Right cardiac atrium (tissue), 5 donors: Measurements from ENCODE around the gene HADHB. TPM values are rescaled to one million over a fixed set of nuclear protein-coding genes. Genes with fewer than 3 reads are reported as not detected.
A peak's percentile ranks its signal among the peaks of the same experiment; 100 is the strongest.
"Not testable (repeated sequence)": the region's sequence is repeated elsewhere in the genome, so short reads cannot be mapped to it uniquely, and the experiment has no call there.

ENCODE experiments used
- ATAC-seq, 2 donors: fragments of 200-7000 bp; cut with Tn5 transposase; one replicate each; pipeline versions ENCODE4 v1.8.0 to v1.9.1; 2020; ENCODE audit warnings: moderate library complexity in 2 of 2, mild to moderate bottlenecking in 1 of 2
- DNase-seq, 3 donors: peaks; one replicate each; pipeline ENCODE4 v3.0.0-alpha.2; 2020
- H3K27ac ChIP-seq: one replicate; pipeline ENCODE4 v1.5.1; 2013; ENCODE audit warnings: mild to moderate bottlenecking, low read length, control low read depth, moderate library complexity
- H3K27me3 ChIP-seq: one replicate; pipeline ENCODE4 v1.6.1; 2013; ENCODE audit not compliant: control insufficient read depth, insufficient read depth
- H3K4me1 ChIP-seq: one replicate; pipeline ENCODE4 v1.6.1; 2013; ENCODE audit warnings: low read length; ENCODE audit not compliant: control insufficient read depth, insufficient read depth
- H3K4me3 ChIP-seq: one replicate; pipeline ENCODE4 v1.5.1; 2013; ENCODE audit warnings: low read length, control low read depth
- H3K9me3 ChIP-seq: one replicate; pipeline ENCODE4 v1.6.1; 2013; ENCODE audit warnings: low read length; ENCODE audit not compliant: control insufficient read depth
- WGBS: extraction: QIAGEN DNeasy Blood & Tissue Kit; methylation state at CpG from one replicate; pipeline ENCODE4 v1.1.7; 2013; 5-methylcytosine and 5-hydroxymethylcytosine counted together
- intact Hi-C, 4 donors: fragments of 100-400 bp; cut with DNase I; formaldehyde crosslinking; loops; one replicate each; pipeline versions ENCODE4 v1.11.0 to v1.14.0; 2022 to 2023
- polyA plus RNA-seq: library from polyadenylated mRNA; stranded (reverse); fragments of 200-250 nt; gene quantifications from one replicate; pipeline ENCODE4 v1.2.3, GENCODE V29; 2013
- total RNA-seq, 4 donors: library from RNA; stranded (reverse); fragmentation: NEBNext Ultra II Directional; extraction: Animal tissue kit (Norgen Biotek cat#: 25700); gene quantifications; one replicate each; pipeline ENCODE4 v1.2.1, GENCODE V29; 2021
- donor health status: healthy with polysubstance abuse.
- donor health status: DM: no; HTN: yes; CAD: no.
- donor health status: DM: no; HTN: no; CAD: no.
- donor health status: DM: no; HTN: yes; CAD: no; lungs with severe emphysema.
- donor health status: DM: yes; HTN: yes; CAD: no.

Gene HADHB
- total and polyA plus RNA-seq, 5 donors, result 750 to 992 (median 873) TPM

DNA sequence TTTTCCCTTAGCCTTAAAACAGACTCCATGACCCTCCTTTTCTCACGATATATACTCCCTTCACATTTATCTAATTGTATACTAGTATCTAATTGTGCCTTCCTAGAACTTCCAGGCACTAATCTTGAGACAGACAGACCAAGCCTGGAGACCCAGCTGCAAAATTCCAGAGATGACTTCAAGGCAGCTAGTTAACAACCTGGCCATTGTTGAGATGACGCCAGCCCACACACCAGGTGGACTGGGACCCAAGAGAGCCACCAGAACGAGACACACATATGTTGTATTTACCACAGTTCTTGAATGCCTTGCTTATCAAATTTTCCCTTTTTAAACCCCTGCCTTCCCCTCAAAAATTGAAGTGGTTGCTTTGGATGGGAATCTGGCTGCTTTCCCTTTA, 52.3 kb downstream of the HADHB start:
- DNase-seq (no peak), ATAC-seq (no peak)
- H3K4me1 ChIP-seq, result no peaks in the 10 kb centered on the region
- no peaks in the 10 kb centered on the region for H3K9me3 ChIP-seq
- WGBS, result 78% methylated on average over 3 of the region's 3 CpGs
- no peaks in the 10 kb centered on the region for H3K27me3 ChIP-seq
- no peak overlapping the region for H3K4me3 ChIP-seq
- intact Hi-C loops, result no loop called here
- H3K27ac ChIP-seq, result no peak overlapping the region

DNA sequence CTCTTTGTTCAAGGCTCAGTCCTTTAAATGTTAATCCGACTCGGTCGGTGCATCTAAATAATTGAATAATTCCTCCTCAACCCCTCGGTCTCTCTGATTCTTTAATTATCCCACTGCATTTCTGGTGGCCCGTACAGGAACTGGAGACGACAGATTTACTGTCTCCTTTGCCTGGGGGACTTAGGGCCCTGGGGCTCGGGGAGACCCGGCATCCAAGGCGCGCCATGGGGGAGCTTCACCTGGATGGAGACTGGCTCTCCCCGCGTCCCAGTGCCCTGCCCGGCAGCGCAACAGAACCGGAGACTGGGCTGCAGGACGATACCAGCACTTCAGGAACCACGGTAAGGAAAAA, 53.5 kb downstream of the HADHB start:
- H3K27ac ChIP-seq, result no peak overlapping the region
- intact Hi-C loops, result no loop called here
- no peaks in the 10 kb centered on the region for H3K27me3 ChIP-seq
- WGBS, result 52% methylated on average over 17 of the region's 17 CpGs
- no peak for DNase-seq
- no peaks in the 10 kb centered on the region for H3K4me1 ChIP-seq
- no peak overlapping the region for H3K4me3 ChIP-seq
- no peaks in the 10 kb centered on the region for H3K9me3 ChIP-seq
- ATAC-seq, result peak in 1 of 2 donors; percentile 7

DNA sequence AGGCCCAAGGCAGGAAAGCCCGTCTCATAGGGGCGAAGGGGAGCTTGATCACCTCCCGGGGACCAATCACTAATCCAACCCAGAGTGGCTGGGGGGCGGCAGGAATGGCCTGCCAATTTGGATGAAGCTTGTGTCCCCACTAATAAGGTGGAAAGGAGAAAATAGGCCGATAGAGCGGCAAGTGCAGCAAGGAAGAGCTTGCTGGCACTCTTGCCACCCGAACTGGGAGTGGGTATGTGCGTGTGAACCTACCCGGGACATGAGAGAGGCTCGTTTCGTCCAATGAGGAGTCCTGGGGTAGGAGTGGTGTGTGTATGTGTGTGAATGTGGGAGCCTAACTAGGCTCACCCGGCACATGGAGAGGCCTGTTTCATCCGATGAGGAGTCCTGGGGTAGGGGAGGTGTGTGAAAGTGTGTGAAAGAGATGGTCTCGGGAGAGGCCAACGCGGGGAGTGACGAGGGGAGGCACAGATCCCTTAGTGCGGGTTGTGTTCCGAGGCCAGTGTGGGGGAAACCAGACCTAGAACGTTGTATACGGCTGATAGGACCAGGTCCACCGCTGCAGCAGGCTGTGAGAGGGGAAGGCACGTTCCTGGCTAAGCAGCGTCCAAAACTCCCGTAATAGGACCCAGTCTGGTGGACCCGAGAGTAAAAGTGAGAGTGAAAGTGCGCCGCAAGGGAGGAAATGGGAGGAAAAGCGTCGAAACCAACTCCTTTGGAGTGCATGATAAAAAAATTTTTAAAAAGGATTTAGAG, 54.1 kb downstream of the HADHB start:
- Histone ChIP-seq H3K27me3 (no peaks in the 10 kb centered on the region), H3K4me3 (peak overlapping the region; percentile 38), H3K27ac (no peak overlapping the region), H3K9me3 (no peaks in the 10 kb centered on the region), H3K4me1 (no peaks in the 10 kb centered on the region)
- WGBS, result 19% methylated on average over 30 of the region's 30 CpGs
- peak in 2 of 3 donors; percentile 44 to 73 for DNase-seq
- intact Hi-C loops, result no loop called here
- ATAC-seq, result peak; percentile 84 to 85

DNA sequence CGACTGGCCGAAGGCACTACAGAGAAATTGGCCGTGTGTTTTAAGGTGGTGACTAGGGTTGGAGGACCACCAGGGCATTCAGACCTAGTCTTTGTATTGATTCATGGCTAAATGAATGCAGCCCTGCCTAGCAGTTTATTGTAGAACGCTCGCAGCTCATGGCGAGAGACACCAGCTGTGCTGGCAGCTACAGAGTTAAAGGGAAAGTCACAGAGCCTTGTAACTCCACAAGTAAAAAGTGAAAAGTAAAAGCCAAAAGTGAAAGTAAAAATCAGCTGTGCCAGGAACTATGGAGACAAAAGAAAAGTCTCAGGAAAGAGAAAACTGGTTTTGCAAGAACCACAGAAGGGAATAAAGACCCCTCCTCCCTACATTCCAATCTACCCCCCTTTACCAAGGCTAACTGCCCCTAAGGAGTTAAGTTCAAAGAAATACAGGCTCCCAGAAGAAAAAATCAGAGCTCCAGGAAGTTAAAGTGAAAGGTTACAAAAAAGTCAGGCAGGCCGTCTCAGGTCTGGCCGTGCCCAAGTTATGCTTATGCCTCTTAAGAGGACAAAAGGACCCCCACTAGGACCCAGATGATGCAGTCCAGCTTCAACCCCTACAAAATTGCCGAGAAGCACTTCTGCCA, 54.8 kb downstream of the HADHB start:
- no peak for DNase-seq
- H3K9me3 ChIP-seq, result no peaks in the 10 kb centered on the region
- H3K27ac ChIP-seq, result peak overlapping the region; percentile 66
- intact Hi-C loops, result no loop called here
- WGBS, result 3% methylated on average over 9 of the region's 9 CpGs
- peak overlapping the region; percentile 38 for H3K4me3 ChIP-seq
- no peaks in the 10 kb centered on the region for H3K27me3 ChIP-seq
- no peaks in the 10 kb centered on the region for H3K4me1 ChIP-seq
- ATAC-seq, result peak; percentile 45 to 58

DNA sequence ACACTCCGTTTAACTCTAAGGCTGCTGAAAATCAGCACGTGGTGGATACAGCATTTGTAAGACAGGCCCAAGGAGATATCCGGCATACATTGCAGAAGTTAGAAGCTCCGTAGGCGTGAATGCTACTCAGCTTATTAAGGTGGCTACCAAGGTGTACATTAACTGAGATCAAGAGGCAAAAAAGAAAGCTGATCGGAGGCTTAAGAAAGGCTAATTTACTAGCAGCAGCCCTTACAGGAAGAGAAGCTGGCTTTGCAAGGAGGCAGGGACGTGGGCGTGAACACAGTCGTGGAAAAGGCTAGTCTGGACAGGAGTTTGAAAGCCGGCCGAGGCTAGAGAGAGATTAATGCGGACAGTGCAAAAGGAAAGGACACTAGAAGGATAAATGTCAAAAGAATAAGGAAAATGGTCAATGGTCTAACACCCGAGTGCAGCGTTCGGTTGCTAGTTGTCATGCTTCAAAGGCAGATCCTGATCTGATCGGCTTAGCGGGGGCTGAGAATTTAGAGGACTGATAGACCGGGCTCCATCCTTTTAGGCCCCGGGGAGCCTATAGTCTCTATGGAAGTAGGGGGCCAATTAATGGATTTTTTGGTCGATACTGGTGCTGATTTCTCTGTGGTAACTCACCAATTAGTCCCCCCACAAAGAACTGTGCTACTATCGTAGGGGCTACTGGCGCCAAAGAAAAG, 55.6 kb downstream of the HADHB start:
- intact Hi-C loops, result no loop called here
- Histone ChIP-seq H3K27me3 (no peaks in the 10 kb centered on the region), H3K27ac (peak overlapping the region; percentile 3), H3K4me1 (no peaks in the 10 kb centered on the region), H3K9me3 (no peaks in the 10 kb centered on the region), H3K4me3 (peak overlapping the region; percentile 38)
- WGBS, result 39% methylated on average over 22 of the region's 22 CpGs
- DNase-seq (peak in 2 of 3 donors; percentile 40 to 68), ATAC-seq (no peak)

DNA sequence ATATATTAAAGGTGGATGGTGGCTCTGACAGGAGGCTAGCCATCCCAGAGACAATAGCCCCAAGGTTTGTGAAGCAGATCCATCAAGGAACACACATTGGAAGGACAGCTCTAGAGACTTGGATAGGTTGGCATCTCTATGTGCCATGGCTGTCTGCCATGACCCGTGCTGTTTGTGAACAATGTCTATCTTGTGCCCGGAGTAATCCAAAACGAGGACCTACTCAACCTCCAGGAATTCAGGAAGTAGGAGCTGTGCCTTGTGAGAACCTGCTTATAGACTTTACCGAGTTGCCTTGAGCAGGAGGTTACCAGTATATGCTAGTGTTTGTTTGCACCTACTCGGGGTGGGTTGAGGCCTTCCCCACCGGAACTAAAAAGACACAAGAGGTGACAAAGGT, 58.1 kb downstream of the HADHB start:
- Histone ChIP-seq H3K9me3 (no peaks in the 10 kb centered on the region), H3K4me1 (no peaks in the 10 kb centered on the region), H3K27me3 (no peaks in the 10 kb centered on the region), H3K27ac (no peak overlapping the region), H3K4me3 (no peak overlapping the region)
- WGBS, result 73% methylated on average over 6 of the region's 6 CpGs
- ATAC-seq, result no peak
- intact Hi-C loops, result no loop called here
- DNase-seq, result peak in 1 of 3 donors; percentile 61

DNA sequence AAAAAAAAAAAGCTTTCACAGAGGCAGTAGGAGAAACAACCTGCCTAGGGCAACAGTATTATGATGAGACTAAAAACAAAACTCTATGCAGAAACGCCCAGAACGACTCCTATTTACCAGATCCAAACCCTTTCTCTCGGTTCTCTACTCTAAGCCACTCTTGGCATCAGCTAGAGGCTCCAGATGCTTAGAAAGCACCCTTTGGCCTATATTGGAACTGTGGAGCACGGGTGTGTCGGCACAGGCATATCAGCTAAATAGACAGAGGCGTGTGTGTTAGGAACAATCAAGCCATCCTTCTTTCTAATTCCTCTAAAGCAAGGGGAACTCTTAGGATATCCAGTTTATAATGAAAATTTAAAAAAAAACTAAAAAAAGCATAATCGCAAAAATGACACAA, 60.4 kb downstream of the HADHB start:
- H3K9me3 ChIP-seq, H3K27me3 ChIP-seq, H3K4me3 ChIP-seq, H3K27ac ChIP-seq, ATAC-seq, H3K4me1 ChIP-seq, DNase-seq, intact Hi-C loops: not testable (repeated sequence)
- WGBS, result 73% methylated on average over 7 of the region's 7 CpGs

DNA sequence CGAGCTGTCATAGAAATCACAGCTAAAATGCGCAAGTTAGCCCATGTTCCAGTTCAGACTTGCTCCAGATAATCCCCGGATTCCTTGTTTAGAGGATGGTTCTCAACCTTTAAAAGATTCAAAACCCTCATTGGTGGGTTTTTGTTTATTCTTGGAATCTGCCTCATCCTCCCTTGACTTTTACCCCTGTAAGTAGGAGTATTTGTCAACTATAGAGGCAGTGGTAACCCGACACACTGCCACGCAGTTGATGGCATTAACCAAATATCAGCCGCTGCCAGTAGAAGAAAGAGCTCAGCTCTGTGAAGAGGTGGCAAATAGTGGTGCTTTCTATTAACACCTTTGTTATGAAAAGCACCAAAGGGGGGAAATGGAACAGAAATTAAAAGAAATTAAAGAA, 60.8 kb downstream of the HADHB start:
- 84% methylated on average over 6 of the region's 6 CpGs for WGBS
- H3K27ac ChIP-seq, result no peak overlapping the region
- intact Hi-C loops, result no loop called here
- no peaks in the 10 kb centered on the region for H3K9me3 ChIP-seq
- H3K27me3 ChIP-seq, result no peaks in the 10 kb centered on the region
- no peaks in the 10 kb centered on the region for H3K4me1 ChIP-seq
- ATAC-seq, result no peak
- DNase-seq, result no peak
- H3K4me3 ChIP-seq, result no peak overlapping the region

DNA sequence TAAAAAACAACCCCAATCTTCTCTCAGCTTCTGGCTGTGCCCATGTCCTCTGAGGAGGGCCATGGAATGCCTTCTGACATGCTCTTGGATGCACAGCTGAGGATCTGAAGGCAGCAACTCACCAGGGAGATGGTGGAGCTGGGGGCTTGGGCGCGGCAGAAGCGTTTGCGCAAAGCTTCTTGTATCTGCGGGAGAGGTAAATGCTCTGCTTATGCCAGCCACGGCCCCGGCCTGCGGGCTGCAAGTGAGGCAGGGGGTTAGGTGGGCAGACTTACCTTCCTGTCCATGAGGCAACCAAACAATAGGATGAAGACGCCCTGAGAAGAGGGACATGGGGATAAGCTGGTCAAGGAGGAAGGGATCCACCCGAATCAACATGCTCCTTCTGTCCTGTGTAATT, 65.2 kb downstream of the HADHB start:
- intact Hi-C loops, result no loop called here
- Histone ChIP-seq H3K4me1 (no peaks in the 10 kb centered on the region), H3K27ac (no peak overlapping the region), H3K4me3 (no peak overlapping the region), H3K9me3 (no peaks in the 10 kb centered on the region), H3K27me3 (no peaks in the 10 kb centered on the region)
- DNase-seq, result no peak
- whole genome bisulfite sequencing, result 81% methylated on average over 10 of the region's 10 CpGs
- no peak for ATAC-seq

DNA sequence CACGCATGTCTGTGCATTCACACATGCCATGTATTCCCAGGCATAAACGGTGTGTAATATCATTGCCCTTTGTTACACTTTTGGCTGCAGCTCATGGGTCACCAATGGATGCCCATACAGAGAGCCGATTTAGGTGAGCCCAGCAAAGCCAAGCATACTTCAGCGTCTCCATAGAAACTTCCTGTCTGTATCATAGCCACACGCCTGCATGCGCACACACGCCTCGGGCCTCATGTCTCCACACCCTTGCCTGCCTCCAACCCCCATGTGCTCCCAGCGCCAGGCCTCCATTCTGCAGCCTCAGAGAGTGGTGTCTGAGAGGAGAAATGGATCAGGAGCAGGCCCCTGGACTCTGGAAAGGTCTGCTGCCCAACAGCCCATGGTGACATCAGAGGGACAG, 67.7 kb downstream of the HADHB start:
- H3K27ac ChIP-seq, result no peak overlapping the region
- DNase-seq (no peak), ATAC-seq (no peak)
- no peak overlapping the region for H3K4me3 ChIP-seq
- H3K4me1 ChIP-seq, result no peaks in the 10 kb centered on the region
- H3K9me3 ChIP-seq, result no peaks in the 10 kb centered on the region
- intact Hi-C loops, result no loop called here
- H3K27me3 ChIP-seq, result no peaks in the 10 kb centered on the region
- 82% methylated on average over 9 of the region's 9 CpGs for WGBS

DNA sequence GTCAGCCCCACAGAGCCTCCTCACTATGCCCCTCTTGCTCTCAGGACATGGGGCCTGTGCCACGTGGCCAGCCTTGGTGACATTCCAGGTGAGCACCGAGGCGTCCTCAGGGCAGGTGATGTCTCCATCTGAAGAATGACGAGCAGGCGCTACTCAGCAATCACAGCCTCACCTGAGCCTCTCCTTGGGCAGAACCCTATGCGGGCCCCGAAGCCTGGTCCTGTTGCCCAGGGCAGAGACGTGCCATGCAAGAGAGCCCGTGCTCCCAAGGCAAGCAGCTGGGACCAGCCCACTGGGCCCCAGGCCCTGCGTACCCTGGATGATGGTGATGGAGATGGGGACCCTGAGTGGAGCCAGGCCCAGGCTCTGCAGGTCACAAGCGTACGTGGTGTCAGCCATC, 68.7 kb downstream of the HADHB start:
- ATAC-seq (no peak), DNase-seq (no peak)
- no peaks in the 10 kb centered on the region for H3K9me3 ChIP-seq
- H3K4me3 ChIP-seq, result no peak overlapping the region
- 83% methylated on average over 12 of the region's 12 CpGs for WGBS
- H3K4me1 ChIP-seq, result no peaks in the 10 kb centered on the region
- H3K27me3 ChIP-seq, result no peaks in the 10 kb centered on the region
- no peak overlapping the region for H3K27ac ChIP-seq
- intact Hi-C loops, result no loop called here
